ENCODE results near the gene FBXW11.

- TF ChIP-seq REST (IDR thresholded peaks at IDR 0.05; ENCODE audit: low read depth, low read length) (no peak), ATF2 (IDR thresholded peaks at IDR 0.05; ENCODE audit: low read length) (no peak), SKIL (IDR thresholded peaks at IDR 0.05; ENCODE audit: low read depth, poor library complexity, severe bottlenecking) (no peak), EZH2 (IDR thresholded peaks at IDR 0.05; ENCODE audit: borderline replicate concordance, control insufficient read depth, low read depth, low read length) (no peak), IRF3 (IDR thresholded peaks at IDR 0.05) (no peak), MAX (IDR thresholded peaks at IDR 0.05; ENCODE audit: low read depth, low read length) (no peak), MEF2A (IDR thresholded peaks at IDR 0.05; ENCODE audit: insufficient read depth, low read depth, low read length) (no peak), SRF (IDR thresholded peaks at IDR 0.05; ENCODE audit: low read depth in 2 of 2, low read length in 2 of 2) (no peak), CHD4 (IDR thresholded peaks at IDR 0.05) (no peak), ASH2L (IDR thresholded peaks at IDR 0.05; ENCODE audit: borderline replicate concordance, low read depth) (no peak)
These were observed 109.2 kb downstream of the FBXW11 start for GRCh38 chr5:171897231-171897630.
